Stimulated activated effector memory CD8-positive, alpha-beta T cell treated with anti-CD3 and anti-CD28 coated beads, Interleukin-12 subunit alpha, Interleukin-12 subunit beta, amount 100 ng/mL, for 72 hours (primary cell): ENCODE results near the gene MAGI2.

Experiments used
- ATAC-seq: fragments of 150-1000 bp; cut with Tn5 transposase; 2 replicates; pipeline ENCODE4 v1.10.0; 2021
- DNase-seq, 2 donors: peaks; one replicate each; pipeline ENCODE4 v3.0.0; 2021 to 2022; ENCODE audit warnings: low spot score in 2 of 2
- H3K27ac Mint-ChIP-seq: one replicate; pipeline ENCODE4 v1.8.0; 2022; ENCODE audit warnings: mild to moderate bottlenecking, mixed read lengths
- H3K36me3 Mint-ChIP-seq: one replicate; pipeline ENCODE4 v1.8.0; 2022; ENCODE audit warnings: mild to moderate bottlenecking, mixed read lengths
- H3K4me1 Mint-ChIP-seq: one replicate; pipeline ENCODE4 v1.8.0; 2022; ENCODE audit warnings: mixed read lengths
- H3K4me3 Mint-ChIP-seq: one replicate; pipeline ENCODE4 v1.8.0; 2022; ENCODE audit warnings: mild to moderate bottlenecking, mixed read lengths
- H3K9me3 Mint-ChIP-seq: one replicate; pipeline ENCODE4 v1.8.0; 2022; ENCODE audit warnings: mixed read lengths

Gene MAGI2

GRCh38 chr7:78765943-78766729 lies 687.3 kb downstream of the MAGI2 start:
- Mint-ChIP-seq H3K4me1 (no peaks in the 10 kb centered on the region), H3K27ac (no peak overlapping the region), H3K4me3 (no peak overlapping the region), H3K36me3 (no peaks in the 10 kb centered on the region), H3K9me3 (peaks cover 4% of the 10 kb centered on the region)
- ATAC-seq (no peak), DNase-seq (no peak)

DNA sequence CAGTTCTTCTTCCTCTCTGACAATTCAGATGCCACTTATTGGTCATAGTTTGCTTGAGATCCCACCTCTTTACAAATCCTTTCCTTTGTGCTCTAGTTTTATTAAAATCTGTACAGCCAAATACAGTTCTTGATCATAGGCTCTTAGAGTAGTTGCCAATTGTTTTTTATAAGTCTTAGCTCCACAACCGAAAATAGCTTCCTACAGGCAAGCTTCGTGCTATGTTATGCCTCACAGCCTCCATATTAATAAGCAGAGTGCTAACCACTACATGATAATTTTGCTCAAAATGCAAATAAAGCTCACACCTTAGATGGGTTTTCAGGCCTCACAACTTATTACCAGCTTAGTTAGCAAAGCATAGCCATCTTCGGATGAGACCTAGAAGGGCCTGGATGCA lies 688.9 kb downstream of the MAGI2 start:
- DNase-seq (no peak), ATAC-seq (no peak)
- Mint-ChIP-seq H3K9me3 (peaks cover 4% of the 10 kb centered on the region), H3K36me3 (no peaks in the 10 kb centered on the region), H3K4me3 (no peak overlapping the region), H3K4me1 (no peaks in the 10 kb centered on the region), H3K27ac (no peak overlapping the region)

DNA sequence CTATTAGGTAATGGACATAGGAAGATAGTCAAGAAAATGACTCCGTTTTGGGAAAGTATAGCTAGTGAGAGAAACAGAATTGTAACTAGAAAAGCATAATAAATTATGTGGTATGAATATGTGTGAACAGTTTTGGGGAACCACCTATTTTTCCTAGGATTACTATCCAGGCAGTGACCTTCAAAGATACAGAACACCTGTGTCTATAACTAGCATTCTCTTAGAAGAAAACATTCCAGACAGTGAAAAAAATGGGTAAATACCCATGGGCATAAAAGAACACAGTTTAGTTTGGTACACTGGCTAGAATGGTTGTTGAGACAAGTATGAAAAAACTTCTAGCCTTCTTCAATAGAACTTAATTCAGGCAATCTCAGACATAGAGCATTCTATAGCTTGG lies 690.8 kb downstream of the MAGI2 start:
- H3K27ac Mint-ChIP-seq = no peak overlapping the region
- H3K4me1 Mint-ChIP-seq = no peaks in the 10 kb centered on the region
- H3K4me3 Mint-ChIP-seq = no peak overlapping the region
- H3K9me3 Mint-ChIP-seq = peaks cover 9% of the 10 kb centered on the region
- ATAC-seq = no peak
- no peaks in the 10 kb centered on the region for H3K36me3 Mint-ChIP-seq
- no peak for DNase-seq

- Mint-ChIP-seq H3K27ac (no peak overlapping the region), H3K36me3 (no peaks in the 10 kb centered on the region), H3K4me3 (no peak overlapping the region), H3K4me1 (no peaks in the 10 kb centered on the region), H3K9me3 (peaks cover 18% of the 10 kb centered on the region)
- no peak for ATAC-seq
- no peak for DNase-seq
Measured at GRCh38 chr7:78760620-78761355, 692.7 kb downstream of the MAGI2 start.

- H3K4me3 Mint-ChIP-seq = no peak overlapping the region
- H3K27ac Mint-ChIP-seq = no peak overlapping the region
- peaks cover 27% of the 10 kb centered on the region for H3K9me3 Mint-ChIP-seq
- no peaks in the 10 kb centered on the region for H3K36me3 Mint-ChIP-seq
- no peak for DNase-seq
- no peaks in the 10 kb centered on the region for H3K4me1 Mint-ChIP-seq
- no peak for ATAC-seq
Measured at GRCh38 chr7:78752554-78752953, 700.9 kb downstream of the MAGI2 start.

DNA sequence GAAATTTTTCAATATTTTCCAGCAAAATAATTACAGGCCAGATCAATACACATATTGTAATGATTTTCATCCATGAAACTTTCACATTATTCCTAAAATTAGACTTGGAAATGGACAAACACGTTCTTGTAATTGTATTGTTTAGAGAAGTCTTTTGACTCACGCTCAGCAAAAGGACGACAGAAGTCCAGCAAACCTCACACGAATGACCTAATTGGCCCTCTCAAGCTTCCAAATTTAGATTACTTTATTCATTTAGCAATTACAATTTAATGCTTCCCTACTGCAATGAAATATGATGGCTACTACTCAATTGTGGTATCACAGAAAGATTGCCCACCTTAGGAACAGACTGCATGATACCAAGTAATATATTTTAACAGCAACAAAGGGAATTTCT lies 702.2 kb downstream of the MAGI2 start:
- H3K27ac Mint-ChIP-seq = no peak overlapping the region
- ATAC-seq = no peak
- no peaks in the 10 kb centered on the region for H3K36me3 Mint-ChIP-seq
- no peaks in the 10 kb centered on the region for H3K4me1 Mint-ChIP-seq
- peaks cover 18% of the 10 kb centered on the region for H3K9me3 Mint-ChIP-seq
- no peak overlapping the region for H3K4me3 Mint-ChIP-seq
- DNase-seq = no peak

DNA sequence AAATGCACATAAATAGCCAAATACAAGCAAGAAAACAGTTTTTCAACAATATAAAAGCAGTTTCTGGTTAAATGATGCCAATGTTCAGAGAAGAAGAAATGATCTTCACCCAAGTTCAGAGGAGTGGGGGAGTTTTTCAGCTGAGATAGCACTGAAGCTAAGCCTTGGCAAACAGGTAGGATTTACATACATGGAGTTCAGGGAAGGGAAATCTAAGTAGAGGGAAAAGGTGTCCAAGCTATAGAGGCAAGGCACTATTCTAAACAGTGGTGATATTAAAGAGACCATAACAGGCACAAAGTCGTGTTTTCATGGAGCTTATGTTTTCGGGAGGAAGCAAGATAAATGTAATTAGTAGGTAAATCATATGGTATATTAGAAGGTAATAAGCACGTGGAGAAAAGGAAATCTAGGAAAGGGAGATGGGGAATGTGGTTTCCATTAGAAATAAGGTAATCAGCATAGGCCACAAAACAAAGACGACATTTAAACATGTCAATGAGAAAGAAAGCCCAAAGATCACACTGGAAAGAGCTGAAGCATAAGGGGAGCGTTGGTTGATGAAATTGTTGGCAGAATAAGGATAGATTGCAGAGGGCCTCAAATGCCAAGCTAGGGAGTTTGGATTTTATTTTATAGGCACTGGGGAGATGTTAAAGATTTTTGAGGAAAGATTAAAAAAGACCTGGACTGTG lies 704.3 kb downstream of the MAGI2 start:
- Mint-ChIP-seq H3K9me3 (peaks cover 20% of the 10 kb centered on the region), H3K27ac (no peak overlapping the region), H3K4me3 (no peak overlapping the region), H3K4me1 (no peaks in the 10 kb centered on the region), H3K36me3 (no peaks in the 10 kb centered on the region)
- no peak for DNase-seq
- ATAC-seq = no peak

DNA sequence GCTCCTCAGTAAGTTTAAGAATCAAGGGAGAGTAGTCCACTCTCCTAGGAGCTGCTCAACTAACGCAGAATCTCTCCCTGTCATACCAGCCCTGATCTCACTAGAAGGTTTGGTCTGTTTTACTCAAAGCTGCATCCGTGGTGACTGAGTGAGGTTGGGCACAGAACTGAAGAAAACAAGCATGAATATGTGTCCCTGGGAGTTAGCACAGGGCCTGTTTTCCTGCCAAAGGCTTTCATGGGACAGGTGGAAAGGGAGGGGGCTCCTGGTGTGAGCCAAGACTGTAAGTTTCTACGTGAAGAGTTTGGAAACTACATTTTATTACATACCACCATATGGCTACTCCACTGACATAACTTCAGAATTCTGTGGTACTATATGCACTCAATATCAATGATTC lies 705.9 kb downstream of the MAGI2 start:
- Mint-ChIP-seq H3K4me1 (no peaks in the 10 kb centered on the region), H3K27ac (no peak overlapping the region), H3K4me3 (no peak overlapping the region), H3K9me3 (peaks cover 17% of the 10 kb centered on the region), H3K36me3 (no peaks in the 10 kb centered on the region)
- ATAC-seq = no peak
- no peak for DNase-seq

GRCh38 chr7:78746301-78746700 lies 707.2 kb downstream of the MAGI2 start:
- no peaks in the 10 kb centered on the region for H3K36me3 Mint-ChIP-seq
- H3K27ac Mint-ChIP-seq = no peak overlapping the region
- DNase-seq = no peak

GRCh38 chr7:78742694-78743093 lies 710.8 kb downstream of the MAGI2 start:
- DNase-seq (no peak), ATAC-seq (no peak)
- H3K9me3 Mint-ChIP-seq = peaks cover 3% of the 10 kb centered on the region
- no peak overlapping the region for H3K27ac Mint-ChIP-seq
- H3K4me1 Mint-ChIP-seq = no peaks in the 10 kb centered on the region
- no peak overlapping the region for H3K4me3 Mint-ChIP-seq
- H3K36me3 Mint-ChIP-seq = no peaks in the 10 kb centered on the region

More at GRCh38 chr7:78746301-78746700, 707.2 kb downstream of the MAGI2 start:
- Mint-ChIP-seq H3K4me3 (no peak overlapping the region), H3K9me3 (peaks cover 15% of the 10 kb centered on the region), H3K4me1 (no peaks in the 10 kb centered on the region)
- no peak for ATAC-seq

DNA sequence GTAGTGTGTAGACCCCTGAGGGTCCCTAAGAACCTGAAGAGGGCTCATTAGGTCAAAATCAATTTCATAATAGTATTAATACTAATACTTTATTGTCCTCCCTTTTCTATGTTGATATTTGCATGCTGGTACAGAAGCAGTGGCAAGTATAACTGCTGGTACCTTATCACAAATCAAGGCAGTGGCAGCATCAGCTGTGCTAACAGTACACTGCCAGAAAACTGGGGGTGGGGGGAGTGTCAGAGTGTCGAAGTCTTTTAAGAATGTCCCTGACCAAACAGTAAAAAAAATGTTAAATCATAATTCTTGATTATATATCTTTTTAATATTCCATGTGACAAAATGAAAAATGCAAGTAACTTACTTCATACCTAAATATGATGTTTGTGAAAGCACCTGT lies 716.9 kb downstream of the MAGI2 start:
- DNase-seq (no peak), ATAC-seq (no peak)
- H3K4me3 Mint-ChIP-seq = no peak overlapping the region
- no peak overlapping the region for H3K27ac Mint-ChIP-seq
- H3K4me1 Mint-ChIP-seq = no peaks in the 10 kb centered on the region
- peaks cover 6% of the 10 kb centered on the region for H3K9me3 Mint-ChIP-seq
- no peaks in the 10 kb centered on the region for H3K36me3 Mint-ChIP-seq

GRCh38 chr7:78734626-78735025 lies 718.8 kb downstream of the MAGI2 start:
- Mint-ChIP-seq H3K4me1 (no peaks in the 10 kb centered on the region), H3K36me3 (no peaks in the 10 kb centered on the region), H3K27ac (no peak overlapping the region), H3K9me3 (peaks cover 6% of the 10 kb centered on the region), H3K4me3 (no peak overlapping the region)
- ATAC-seq (no peak), DNase-seq (no peak)

DNA sequence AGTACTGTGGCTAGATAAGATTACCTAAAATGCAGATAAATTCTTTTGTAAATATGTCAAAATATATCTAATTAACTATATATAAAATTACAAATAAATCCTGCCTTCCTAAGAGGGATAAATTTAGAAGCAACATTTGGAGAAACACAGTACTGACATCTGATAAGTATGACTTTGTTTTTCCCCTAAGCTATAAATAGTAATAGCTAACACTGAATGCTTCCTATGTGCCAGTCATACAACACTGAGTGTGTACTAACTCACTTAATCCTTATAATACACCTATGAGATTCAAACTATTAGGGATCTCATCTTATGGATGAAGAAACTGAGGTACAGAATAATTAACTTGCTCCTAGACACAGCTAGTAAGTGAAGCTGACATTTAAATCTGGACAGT lies 733.4 kb downstream of the MAGI2 start:
- H3K4me1 Mint-ChIP-seq = no peaks in the 10 kb centered on the region
- no peaks in the 10 kb centered on the region for H3K36me3 Mint-ChIP-seq
- no peak for DNase-seq
- H3K9me3 Mint-ChIP-seq = peaks cover 11% of the 10 kb centered on the region
- H3K4me3 Mint-ChIP-seq = no peak overlapping the region
- H3K27ac Mint-ChIP-seq = no peak overlapping the region
- no peak for ATAC-seq

DNA sequence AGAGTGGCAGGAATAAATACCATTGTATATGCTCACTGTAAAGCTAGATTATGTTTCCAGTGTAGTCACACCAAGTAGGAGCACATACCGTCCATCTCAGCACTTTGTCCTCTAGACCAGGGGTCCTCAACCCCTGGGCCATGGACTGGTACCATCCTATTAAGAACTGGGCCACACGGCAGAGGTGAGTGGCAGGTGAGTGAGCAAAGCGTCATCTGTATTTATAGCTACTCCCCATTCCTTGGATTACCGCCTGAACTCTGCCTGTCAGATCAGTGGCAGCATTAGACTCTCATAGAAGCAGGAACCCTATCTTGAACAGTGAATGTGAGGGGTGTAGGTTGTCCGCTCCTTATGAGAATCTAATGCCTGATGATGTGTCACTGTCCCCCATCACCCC lies 735.3 kb downstream of the MAGI2 start:
- ATAC-seq (no peak), DNase-seq (no peak)
- no peak overlapping the region for H3K4me3 Mint-ChIP-seq
- H3K4me1 Mint-ChIP-seq = no peaks in the 10 kb centered on the region
- no peak overlapping the region for H3K27ac Mint-ChIP-seq
- peaks cover 3% of the 10 kb centered on the region for H3K9me3 Mint-ChIP-seq
- no peaks in the 10 kb centered on the region for H3K36me3 Mint-ChIP-seq

DNA sequence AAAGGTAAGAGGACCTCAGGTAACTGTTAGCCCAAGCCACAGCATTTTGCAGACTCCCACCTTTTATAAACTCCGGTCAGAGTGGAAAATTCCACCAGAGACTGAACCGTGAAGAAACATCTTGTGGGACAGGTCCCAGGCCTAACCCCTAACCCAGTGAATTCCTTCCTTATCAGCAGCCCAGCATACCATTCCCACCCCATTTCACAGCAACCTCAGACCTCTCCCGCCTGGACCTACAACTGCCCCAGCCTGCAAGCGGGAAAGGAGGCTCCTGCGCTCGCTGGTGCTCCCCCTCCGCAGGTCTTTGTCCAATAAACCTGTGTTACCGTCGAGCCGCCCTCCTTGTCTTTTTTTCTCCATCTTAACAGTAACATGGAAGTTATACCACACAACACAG lies 736.6 kb downstream of the MAGI2 start:
- no peak overlapping the region for H3K27ac Mint-ChIP-seq
- H3K4me1 Mint-ChIP-seq = no peaks in the 10 kb centered on the region
- no peak for ATAC-seq
- no peak overlapping the region for H3K4me3 Mint-ChIP-seq
- DNase-seq = no peak
- peaks cover 8% of the 10 kb centered on the region for H3K9me3 Mint-ChIP-seq
- no peaks in the 10 kb centered on the region for H3K36me3 Mint-ChIP-seq

DNA sequence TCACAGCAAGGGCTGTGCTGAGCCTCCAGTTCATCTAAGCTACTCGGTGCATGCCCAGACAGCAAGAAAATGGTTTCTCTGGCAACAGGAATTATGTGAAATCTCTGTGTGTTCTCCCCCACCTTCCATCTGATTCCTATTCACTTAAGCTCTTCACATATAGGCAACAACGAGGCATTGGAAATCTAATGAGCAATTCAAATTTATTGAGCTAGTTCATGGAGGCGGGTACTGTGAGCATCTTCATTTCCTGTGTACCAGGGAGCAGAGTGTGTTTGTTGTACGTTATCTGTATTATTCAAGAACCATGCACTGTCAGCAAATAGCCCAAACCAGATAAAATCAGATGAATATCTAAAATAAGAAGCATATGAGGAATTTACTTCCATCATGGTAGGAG lies 739.1 kb downstream of the MAGI2 start:
- H3K4me3 Mint-ChIP-seq = no peak overlapping the region
- no peaks in the 10 kb centered on the region for H3K36me3 Mint-ChIP-seq
- H3K27ac Mint-ChIP-seq = no peak overlapping the region
- H3K4me1 Mint-ChIP-seq = no peaks in the 10 kb centered on the region
- no peak for DNase-seq
- ATAC-seq = no peak
- peaks cover 11% of the 10 kb centered on the region for H3K9me3 Mint-ChIP-seq
